ENCODE measurements around the gene SYT9.

Gene SYT9

DNA sequence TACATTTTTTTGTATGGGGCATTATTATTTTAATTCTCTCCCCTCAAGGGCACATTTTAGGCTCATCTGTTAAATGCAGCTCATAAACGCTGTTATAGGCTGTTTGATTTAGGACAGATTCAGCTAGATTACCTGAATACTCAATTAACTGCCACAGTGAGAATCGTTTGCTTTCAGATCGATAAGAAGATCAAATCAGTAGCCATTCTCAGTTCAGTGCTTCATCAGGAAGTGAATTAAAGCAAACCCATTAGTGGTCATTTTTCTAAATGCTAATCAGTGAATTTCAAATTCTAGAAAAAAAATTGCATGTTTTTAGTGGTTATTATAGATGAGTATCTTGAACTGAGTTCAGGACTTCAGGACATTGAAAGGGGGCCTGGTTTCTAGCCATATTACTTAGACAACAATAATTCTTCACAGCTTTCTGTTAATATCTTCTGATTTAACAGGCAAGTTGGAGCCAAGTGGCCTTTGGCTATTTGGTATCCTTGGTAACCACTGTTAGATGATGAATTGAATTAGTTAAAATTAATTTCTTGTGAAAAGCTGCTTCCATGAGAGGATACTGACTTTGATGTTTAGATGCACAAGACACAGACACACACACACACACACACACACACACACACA lies 18.6 kb downstream of the SYT9 start (continued):
- TF ChIP-seq ZNF843 (tag by site-specific recombination; IDR thresholded peaks at IDR 0.05) (no peak), MZF1 (tag by site-specific recombination; IDR thresholded peaks at IDR 0.05; ENCODE audit: borderline replicate concordance) (no peak), TSHZ1 (tag by site-specific recombination; IDR thresholded peaks at IDR 0.05; ENCODE audit: borderline replicate concordance) (no peak), YY1 (tag by site-specific recombination; IDR thresholded peaks at IDR 0.05) (no peak)
- TF ChIP-seq, protein P1, sequence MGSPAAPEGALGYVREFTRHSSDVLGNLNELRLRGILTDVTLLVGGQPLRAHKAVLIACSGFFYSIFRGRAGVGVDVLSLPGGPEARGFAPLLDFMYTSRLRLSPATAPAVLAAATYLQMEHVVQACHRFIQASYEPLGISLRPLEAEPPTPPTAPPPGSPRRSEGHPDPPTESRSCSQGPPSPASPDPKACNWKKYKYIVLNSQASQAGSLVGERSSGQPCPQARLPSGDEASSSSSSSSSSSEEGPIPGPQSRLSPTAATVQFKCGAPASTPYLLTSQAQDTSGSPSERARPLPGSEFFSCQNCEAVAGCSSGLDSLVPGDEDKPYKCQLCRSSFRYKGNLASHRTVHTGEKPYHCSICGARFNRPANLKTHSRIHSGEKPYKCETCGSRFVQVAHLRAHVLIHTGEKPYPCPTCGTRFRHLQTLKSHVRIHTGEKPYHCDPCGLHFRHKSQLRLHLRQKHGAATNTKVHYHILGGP (tag by site-specific recombination; IDR thresholded peaks at IDR 0.05), result no peak
- TF ChIP-seq, protein P2, sequence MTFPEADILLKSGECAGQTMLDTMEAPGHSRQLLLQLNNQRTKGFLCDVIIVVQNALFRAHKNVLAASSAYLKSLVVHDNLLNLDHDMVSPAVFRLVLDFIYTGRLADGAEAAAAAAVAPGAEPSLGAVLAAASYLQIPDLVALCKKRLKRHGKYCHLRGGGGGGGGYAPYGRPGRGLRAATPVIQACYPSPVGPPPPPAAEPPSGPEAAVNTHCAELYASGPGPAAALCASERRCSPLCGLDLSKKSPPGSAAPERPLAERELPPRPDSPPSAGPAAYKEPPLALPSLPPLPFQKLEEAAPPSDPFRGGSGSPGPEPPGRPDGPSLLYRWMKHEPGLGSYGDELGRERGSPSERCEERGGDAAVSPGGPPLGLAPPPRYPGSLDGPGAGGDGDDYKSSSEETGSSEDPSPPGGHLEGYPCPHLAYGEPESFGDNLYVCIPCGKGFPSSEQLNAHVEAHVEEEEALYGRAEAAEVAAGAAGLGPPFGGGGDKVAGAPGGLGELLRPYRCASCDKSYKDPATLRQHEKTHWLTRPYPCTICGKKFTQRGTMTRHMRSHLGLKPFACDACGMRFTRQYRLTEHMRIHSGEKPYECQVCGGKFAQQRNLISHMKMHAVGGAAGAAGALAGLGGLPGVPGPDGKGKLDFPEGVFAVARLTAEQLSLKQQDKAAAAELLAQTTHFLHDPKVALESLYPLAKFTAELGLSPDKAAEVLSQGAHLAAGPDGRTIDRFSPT (tag by site-specific recombination; IDR thresholded peaks at IDR 0.05), result no peak

DNA sequence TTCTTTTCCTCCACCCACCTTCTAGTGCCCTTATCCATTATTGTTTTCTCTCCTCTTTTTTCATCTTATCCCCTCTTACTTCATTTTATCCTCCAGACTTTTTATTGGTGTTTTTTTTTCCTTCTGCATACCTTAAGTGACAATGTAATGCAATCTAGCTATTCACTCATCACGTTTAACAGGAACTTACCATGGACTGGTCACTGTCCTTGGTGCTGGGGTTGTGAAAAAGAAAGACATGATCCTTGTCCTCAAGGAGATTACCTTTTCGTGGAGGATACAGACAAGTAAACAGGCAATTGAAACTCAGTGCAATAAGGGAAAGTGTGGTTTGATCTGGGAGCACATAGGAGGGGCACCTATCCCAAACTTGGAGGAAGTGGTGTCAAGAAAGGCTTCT lies 20.7 kb downstream of the SYT9 start:
- TF ChIP-seq, protein P3, sequence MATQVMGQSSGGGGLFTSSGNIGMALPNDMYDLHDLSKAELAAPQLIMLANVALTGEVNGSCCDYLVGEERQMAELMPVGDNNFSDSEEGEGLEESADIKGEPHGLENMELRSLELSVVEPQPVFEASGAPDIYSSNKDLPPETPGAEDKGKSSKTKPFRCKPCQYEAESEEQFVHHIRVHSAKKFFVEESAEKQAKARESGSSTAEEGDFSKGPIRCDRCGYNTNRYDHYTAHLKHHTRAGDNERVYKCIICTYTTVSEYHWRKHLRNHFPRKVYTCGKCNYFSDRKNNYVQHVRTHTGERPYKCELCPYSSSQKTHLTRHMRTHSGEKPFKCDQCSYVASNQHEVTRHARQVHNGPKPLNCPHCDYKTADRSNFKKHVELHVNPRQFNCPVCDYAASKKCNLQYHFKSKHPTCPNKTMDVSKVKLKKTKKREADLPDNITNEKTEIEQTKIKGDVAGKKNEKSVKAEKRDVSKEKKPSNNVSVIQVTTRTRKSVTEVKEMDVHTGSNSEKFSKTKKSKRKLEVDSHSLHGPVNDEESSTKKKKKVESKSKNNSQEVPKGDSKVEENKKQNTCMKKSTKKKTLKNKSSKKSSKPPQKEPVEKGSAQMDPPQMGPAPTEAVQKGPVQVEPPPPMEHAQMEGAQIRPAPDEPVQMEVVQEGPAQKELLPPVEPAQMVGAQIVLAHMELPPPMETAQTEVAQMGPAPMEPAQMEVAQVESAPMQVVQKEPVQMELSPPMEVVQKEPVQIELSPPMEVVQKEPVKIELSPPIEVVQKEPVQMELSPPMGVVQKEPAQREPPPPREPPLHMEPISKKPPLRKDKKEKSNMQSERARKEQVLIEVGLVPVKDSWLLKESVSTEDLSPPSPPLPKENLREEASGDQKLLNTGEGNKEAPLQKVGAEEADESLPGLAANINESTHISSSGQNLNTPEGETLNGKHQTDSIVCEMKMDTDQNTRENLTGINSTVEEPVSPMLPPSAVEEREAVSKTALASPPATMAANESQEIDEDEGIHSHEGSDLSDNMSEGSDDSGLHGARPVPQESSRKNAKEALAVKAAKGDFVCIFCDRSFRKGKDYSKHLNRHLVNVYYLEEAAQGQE (tag by site-specific recombination; IDR thresholded peaks at IDR 0.05), result peak; percentile 95
- no peak for TF ChIP-seq ZNF146 (tag by site-specific recombination; IDR thresholded peaks at IDR 0.05)
- ChIA-PET CTCF (no interaction called here), POLR2A (no interaction called here)
- no peak overlapping the region for H3K27ac ChIP-seq (ENCODE audit: extremely low read depth, low read depth, low read length)
- no peaks in the 10 kb centered on the region for H3K9me3 ChIP-seq (ENCODE audit: control insufficient read depth, insufficient read depth, low read depth, low read length)
- no peak overlapping the region for H3K4me3 ChIP-seq (ENCODE audit: low read depth, low read length)
- no peaks in the 10 kb centered on the region for H3K4me1 ChIP-seq (ENCODE audit: control insufficient read depth, insufficient read depth, low read length)
- no peaks in the 10 kb centered on the region for H3K36me3 ChIP-seq (ENCODE audit: control insufficient read depth in 2 of 2, insufficient read depth in 1 of 2, low read length in 2 of 2)

DNA sequence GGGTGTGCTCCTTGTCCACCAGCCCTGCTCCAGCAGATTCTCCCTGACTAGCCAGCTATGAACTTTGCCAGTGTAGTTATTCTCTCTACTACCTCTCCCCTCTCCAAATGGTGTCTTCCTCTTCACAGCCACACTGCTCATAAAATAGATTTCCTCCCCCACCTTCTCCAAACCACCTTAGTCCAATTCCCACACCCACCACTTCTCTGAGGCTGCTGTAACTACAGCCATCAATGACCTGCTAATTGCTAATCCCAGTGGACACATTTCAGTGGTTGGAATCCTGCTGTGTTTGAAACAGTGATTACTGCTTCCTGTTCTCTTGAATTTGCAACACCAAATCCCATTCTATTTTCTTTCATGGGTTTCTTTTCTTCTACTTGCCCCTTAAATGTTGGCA lies 23.4 kb downstream of the SYT9 start:
- no peak overlapping the region for H3K27ac ChIP-seq (ENCODE audit: extremely low read depth, low read depth, low read length)
- H3K36me3 ChIP-seq (ENCODE audit: control insufficient read depth in 2 of 2, insufficient read depth in 1 of 2, low read length in 2 of 2), result no peaks in the 10 kb centered on the region
- ChIA-PET CTCF (interaction anchor here (0.6 kb wide), 1 partner anchor 85 kb away, joined by 3 read pairs; no protein-coding TSS in a partner anchor), POLR2A (no interaction called here)
- H3K4me3 ChIP-seq (ENCODE audit: low read depth, low read length), result no peak overlapping the region
- no peaks in the 10 kb centered on the region for H3K4me1 ChIP-seq (ENCODE audit: control insufficient read depth, insufficient read depth, low read length)
- no peaks in the 10 kb centered on the region for H3K9me3 ChIP-seq (ENCODE audit: control insufficient read depth, insufficient read depth, low read depth, low read length)
- TF ChIP-seq ZNF18 (tag by site-specific recombination; IDR thresholded peaks at IDR 0.05), result 0 out of 2 replicates have a peak, but pooled peaks have one; percentile 12
- TF ChIP-seq, protein P2 (tag by site-specific recombination; IDR thresholded peaks at IDR 0.05), result no peak
- no peak for TF ChIP-seq ZBTB8A (tag by site-specific recombination; IDR thresholded peaks at IDR 0.05)
- peak; percentile 78 for TF ChIP-seq SP7 (tag by site-specific recombination; IDR thresholded peaks at IDR 0.05)
- TF ChIP-seq, protein P4, sequence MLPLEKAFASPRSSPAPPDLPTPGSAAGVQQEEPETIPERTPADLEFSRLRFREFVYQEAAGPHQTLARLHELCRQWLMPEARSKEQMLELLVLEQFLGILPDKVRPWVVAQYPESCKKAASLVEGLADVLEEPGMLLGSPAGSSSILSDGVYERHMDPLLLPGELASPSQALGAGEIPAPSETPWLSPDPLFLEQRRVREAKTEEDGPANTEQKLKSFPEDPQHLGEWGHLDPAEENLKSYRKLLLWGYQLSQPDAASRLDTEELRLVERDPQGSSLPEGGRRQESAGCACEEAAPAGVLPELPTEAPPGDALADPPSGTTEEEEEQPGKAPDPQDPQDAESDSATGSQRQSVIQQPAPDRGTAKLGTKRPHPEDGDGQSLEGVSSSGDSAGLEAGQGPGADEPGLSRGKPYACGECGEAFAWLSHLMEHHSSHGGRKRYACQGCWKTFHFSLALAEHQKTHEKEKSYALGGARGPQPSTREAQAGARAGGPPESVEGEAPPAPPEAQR (tag by site-specific recombination; IDR thresholded peaks at IDR 0.05), result no peak
